Neural crest cell (in vitro differentiated cells): ENCODE results near the gene AAR2. TPM values are rescaled to one million over a fixed set of nuclear protein-coding genes. Genes with fewer than 3 reads are reported as not detected.

Source experiments
- DNase-seq: peaks from one replicate; pipeline ENCODE4 v3.0.0; 2021; ENCODE audit warnings: low read depth, mixed read lengths, low spot score
- H3K27ac Mint-ChIP-seq: one replicate; pipeline ENCODE4 v1.8.0; 2021; ENCODE audit warnings: mild to moderate bottlenecking, mixed read lengths; ENCODE audit not compliant: unreplicated experiment
- H3K27me3 Mint-ChIP-seq: 2 replicates; pipeline ENCODE4 v1.8.0; 2021; ENCODE audit warnings: low read depth, mild to moderate bottlenecking, mixed read lengths
- H3K36me3 Mint-ChIP-seq: 2 replicates; pipeline ENCODE4 v1.8.0; 2021; ENCODE audit warnings: low read depth, mild to moderate bottlenecking, mixed read lengths
- H3K4me1 Mint-ChIP-seq: 2 replicates; pipeline ENCODE4 v1.8.0; 2021; ENCODE audit warnings: mixed read lengths
- H3K4me3 Mint-ChIP-seq: one replicate; pipeline ENCODE4 v1.8.0; 2021; ENCODE audit warnings: mild to moderate bottlenecking, mixed read lengths
- H3K9me3 Mint-ChIP-seq: 2 replicates; pipeline ENCODE4 v1.8.0; 2021; ENCODE audit warnings: mixed read lengths
- total RNA-seq: library from RNA; stranded (reverse); gene quantifications from 2 replicates; pipeline ENCODE4 v1.2.1, GENCODE V29; 2021
- TF ChIP-seq, protein P1 (sequence below): fragments of 200-600 bp; sonication (generic); conservative IDR thresholded peaks from 2 replicates; pipeline ENCODE4 v1.5.0; 2021; ENCODE audit warnings: antibody characterized with exemption, mild to moderate bottlenecking

Gene AAR2
- total RNA-seq, 1 donor from 2014 or later = 33.0 TPM

DNA sequence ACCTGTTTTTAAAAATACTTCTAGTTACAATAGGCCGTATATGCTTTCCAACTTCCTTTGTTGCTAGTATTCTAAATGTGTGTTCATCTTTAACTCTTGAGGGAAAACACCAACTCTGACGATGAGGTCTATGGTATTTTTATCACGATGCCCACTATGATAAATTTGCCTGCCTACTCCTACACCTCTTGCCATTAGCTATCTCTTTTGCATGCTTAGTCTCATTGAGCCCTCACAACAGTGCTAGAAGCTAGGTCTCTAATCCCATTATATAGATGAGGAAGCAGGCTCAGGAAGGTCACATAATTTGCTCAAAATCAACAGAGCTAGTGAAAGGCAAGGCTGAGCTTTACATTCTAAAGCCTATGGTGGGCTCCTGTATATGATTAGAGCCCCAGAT is 13.2 kb downstream of the AAR2 start:
- TF ChIP-seq, protein P1, sequence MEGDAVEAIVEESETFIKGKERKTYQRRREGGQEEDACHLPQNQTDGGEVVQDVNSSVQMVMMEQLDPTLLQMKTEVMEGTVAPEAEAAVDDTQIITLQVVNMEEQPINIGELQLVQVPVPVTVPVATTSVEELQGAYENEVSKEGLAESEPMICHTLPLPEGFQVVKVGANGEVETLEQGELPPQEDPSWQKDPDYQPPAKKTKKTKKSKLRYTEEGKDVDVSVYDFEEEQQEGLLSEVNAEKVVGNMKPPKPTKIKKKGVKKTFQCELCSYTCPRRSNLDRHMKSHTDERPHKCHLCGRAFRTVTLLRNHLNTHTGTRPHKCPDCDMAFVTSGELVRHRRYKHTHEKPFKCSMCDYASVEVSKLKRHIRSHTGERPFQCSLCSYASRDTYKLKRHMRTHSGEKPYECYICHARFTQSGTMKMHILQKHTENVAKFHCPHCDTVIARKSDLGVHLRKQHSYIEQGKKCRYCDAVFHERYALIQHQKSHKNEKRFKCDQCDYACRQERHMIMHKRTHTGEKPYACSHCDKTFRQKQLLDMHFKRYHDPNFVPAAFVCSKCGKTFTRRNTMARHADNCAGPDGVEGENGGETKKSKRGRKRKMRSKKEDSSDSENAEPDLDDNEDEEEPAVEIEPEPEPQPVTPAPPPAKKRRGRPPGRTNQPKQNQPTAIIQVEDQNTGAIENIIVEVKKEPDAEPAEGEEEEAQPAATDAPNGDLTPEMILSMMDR = no peak
- Mint-ChIP-seq H3K9me3 (no peaks in the 10 kb centered on the region), H3K27me3 (no peaks in the 10 kb centered on the region), H3K27ac (no peak overlapping the region), H3K4me3 (no peak overlapping the region), H3K36me3 (peaks cover 9% of the 10 kb centered on the region), H3K4me1 (no peaks in the 10 kb centered on the region)
- no peak for DNase-seq

DNA sequence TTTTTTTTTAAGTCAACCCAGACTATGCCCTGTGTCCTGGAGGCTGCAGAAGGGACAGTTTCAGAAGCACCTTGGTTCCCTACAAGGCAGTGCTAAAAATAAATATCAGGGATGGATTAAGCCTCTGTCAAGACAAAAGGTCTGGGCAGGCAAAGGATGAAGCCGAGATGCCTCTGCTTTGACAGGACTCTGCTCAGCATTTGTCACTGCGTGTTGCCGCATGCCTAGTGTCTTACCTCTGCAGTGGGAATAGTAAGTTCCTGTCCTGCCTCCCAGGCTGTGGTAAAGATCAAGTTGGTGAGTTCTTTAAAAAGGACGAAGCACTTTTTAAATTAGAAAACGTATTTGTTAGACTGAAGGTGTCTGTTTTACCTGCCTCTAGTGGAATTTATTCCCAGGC is 15.1 kb downstream of the AAR2 start:
- H3K27me3 Mint-ChIP-seq = no peaks in the 10 kb centered on the region
- H3K4me1 Mint-ChIP-seq = no peaks in the 10 kb centered on the region
- H3K9me3 Mint-ChIP-seq = no peaks in the 10 kb centered on the region
- TF ChIP-seq, protein P1 = no peak
- no peak overlapping the region for H3K27ac Mint-ChIP-seq
- H3K36me3 Mint-ChIP-seq = peaks cover 7% of the 10 kb centered on the region
- no peak for DNase-seq
- no peak overlapping the region for H3K4me3 Mint-ChIP-seq

DNA sequence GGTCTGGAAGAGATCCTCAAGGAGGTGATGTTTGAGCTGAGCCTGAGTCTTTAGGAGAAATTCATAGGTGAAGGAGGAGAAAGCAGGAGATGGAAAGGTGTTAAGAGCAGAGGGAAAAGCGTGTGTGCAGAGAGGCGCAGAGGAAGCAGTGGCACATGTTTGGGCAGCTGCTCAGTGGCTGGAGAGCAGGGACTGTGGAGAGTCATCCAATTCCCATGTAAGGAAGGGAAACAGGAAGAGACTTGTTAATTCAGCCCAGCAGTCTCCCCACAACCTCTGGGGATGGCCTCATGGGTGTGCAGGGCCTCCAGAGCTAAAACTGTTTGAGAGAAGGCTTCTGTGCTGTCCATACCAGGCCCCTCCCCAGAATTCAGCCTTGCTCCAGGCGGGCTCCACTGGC is 16.2 kb downstream of the AAR2 start:
- Mint-ChIP-seq H3K4me1 (no peaks in the 10 kb centered on the region), H3K27me3 (no peaks in the 10 kb centered on the region), H3K4me3 (no peak overlapping the region), H3K9me3 (no peaks in the 10 kb centered on the region), H3K27ac (no peak overlapping the region), H3K36me3 (peaks cover 7% of the 10 kb centered on the region)
- TF ChIP-seq, protein P1 = no peak
- DNase-seq = no peak

DNA sequence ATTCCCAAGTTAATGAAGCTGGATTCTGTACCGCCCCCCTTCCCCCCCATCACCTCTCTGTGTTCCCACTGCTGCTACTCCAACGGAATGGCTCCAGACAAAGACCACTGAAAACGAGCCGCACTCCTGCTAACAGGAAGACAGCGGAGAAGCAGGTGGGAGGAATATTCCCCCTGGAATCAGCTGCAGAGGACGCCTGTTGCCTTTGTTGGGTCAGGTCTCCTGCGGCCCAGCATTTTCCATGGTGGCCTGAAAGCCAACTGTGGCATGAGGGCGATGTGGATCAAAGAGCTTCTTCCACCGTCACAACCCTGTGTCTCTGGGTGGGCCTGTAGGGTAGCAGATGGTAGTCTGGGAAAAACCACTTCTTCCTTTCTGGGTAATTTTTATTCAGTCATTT is 16.8 kb downstream of the AAR2 start:
- no peak overlapping the region for H3K27ac Mint-ChIP-seq

DNA sequence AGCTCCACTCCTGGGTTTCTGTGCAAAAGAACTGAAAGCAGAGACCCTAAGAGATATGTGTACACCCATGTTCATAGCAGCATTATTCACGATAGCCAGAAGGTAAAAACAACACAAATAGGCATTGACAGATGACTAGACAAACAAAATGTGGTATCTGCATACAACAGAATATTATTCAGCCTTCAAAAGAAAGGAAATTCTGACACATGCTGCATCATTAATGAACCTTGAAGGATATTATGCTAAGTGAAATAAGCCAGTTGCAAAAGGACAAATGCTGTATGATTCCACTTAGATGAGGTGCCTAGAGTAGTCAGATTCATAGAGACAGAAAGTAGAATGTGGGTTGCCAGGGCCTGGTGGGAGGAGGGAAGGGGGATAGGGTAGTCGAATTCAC is 17.8 kb downstream of the AAR2 start:
- TF ChIP-seq, protein P1 = no peak
- H3K4me3 Mint-ChIP-seq = no peak overlapping the region
- H3K27ac Mint-ChIP-seq = no peak overlapping the region
- H3K36me3 Mint-ChIP-seq = no peaks in the 10 kb centered on the region
- H3K27me3 Mint-ChIP-seq = no peaks in the 10 kb centered on the region
- H3K9me3 Mint-ChIP-seq = no peaks in the 10 kb centered on the region
- no peaks in the 10 kb centered on the region for H3K4me1 Mint-ChIP-seq
- DNase-seq = no peak

More for the DNA sequence above, 16.8 kb downstream of the AAR2 start:
- Mint-ChIP-seq H3K9me3 (no peaks in the 10 kb centered on the region), H3K4me1 (no peaks in the 10 kb centered on the region), H3K36me3 (peaks cover 4% of the 10 kb centered on the region), H3K27me3 (no peaks in the 10 kb centered on the region), H3K4me3 (no peak overlapping the region)
- no peak for DNase-seq
- TF ChIP-seq, protein P1 = no peak

DNA sequence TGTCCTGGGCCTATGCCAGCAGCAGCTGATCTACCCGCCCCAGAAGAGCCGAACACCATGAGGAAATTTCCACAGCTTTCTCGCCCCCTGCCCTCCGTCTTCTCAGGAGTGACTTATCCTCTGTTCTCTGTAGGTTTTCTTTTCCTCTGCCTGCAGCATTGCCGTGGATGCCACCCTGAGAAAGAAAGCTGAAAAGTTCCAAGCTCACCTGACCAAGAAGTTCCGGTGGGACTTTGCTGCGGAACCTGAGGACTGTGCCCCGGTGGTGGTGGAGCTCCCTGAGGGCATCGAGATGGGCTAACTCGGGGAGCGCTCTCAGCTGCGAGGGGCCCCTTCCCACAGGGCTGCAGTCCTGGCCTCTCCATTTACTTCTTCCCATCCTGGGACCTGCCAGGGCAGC is 19.2 kb downstream of the AAR2 start:
- Mint-ChIP-seq H3K4me1 (no peaks in the 10 kb centered on the region), H3K36me3 (no peaks in the 10 kb centered on the region), H3K27ac (no peak overlapping the region), H3K9me3 (no peaks in the 10 kb centered on the region), H3K27me3 (no peaks in the 10 kb centered on the region), H3K4me3 (no peak overlapping the region)
- TF ChIP-seq, protein P1 = no peak
- no peak for DNase-seq
